ENCODE results near the gene SAMD4A. TPM values are rescaled to one million over a fixed set of nuclear protein-coding genes. Genes with fewer than 3 reads are reported as not detected.

Gene SAMD4A
- total RNA-seq, 4 donors from 2014 or later: 7.9 to 18.7 (median 14.4) TPM

DNA sequence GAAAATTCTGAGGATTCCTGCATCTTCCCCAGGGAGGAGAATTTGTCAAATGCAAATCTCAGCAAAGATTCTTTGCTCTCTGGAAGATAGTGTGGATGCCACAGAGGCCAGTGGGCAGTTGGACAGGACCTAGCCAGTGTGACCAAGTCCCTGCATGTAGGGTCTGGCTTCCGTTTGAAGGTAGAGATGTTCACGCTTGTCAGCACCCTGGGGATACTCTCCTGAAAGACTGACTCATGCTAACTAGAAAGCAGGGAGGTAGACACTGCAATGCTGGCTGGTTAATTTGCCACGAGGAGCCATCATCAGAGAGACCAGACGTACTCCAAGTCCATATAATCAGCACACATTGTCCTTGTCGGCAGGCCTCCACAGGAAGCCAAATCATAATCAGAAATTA, 130.1 kb downstream of the SAMD4A start:
- no peak overlapping the region for H3K4me3 ChIP-seq (ENCODE audit: low read depth, poor library complexity, severe bottlenecking)
- WGBS, 2 donors: 40 to 48% methylated on average over 5 of the region's 5 CpGs
- TF ChIP-seq POLR2A (IDR thresholded peaks at IDR 0.05): no peak
- TF ChIP-seq, protein P1, sequence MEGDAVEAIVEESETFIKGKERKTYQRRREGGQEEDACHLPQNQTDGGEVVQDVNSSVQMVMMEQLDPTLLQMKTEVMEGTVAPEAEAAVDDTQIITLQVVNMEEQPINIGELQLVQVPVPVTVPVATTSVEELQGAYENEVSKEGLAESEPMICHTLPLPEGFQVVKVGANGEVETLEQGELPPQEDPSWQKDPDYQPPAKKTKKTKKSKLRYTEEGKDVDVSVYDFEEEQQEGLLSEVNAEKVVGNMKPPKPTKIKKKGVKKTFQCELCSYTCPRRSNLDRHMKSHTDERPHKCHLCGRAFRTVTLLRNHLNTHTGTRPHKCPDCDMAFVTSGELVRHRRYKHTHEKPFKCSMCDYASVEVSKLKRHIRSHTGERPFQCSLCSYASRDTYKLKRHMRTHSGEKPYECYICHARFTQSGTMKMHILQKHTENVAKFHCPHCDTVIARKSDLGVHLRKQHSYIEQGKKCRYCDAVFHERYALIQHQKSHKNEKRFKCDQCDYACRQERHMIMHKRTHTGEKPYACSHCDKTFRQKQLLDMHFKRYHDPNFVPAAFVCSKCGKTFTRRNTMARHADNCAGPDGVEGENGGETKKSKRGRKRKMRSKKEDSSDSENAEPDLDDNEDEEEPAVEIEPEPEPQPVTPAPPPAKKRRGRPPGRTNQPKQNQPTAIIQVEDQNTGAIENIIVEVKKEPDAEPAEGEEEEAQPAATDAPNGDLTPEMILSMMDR (IDR thresholded peaks at IDR 0.05): no peak
- no peak for DNase-seq (ENCODE audit: low spot score in 2 of 2)
- intact Hi-C loops (cut with DNase I; ENCODE audit: low total_unique reads): loop anchor here (10.0 kb wide), 1 partner anchor 132 kb away; the partner anchor contains the start of gene SAMD4A

DNA sequence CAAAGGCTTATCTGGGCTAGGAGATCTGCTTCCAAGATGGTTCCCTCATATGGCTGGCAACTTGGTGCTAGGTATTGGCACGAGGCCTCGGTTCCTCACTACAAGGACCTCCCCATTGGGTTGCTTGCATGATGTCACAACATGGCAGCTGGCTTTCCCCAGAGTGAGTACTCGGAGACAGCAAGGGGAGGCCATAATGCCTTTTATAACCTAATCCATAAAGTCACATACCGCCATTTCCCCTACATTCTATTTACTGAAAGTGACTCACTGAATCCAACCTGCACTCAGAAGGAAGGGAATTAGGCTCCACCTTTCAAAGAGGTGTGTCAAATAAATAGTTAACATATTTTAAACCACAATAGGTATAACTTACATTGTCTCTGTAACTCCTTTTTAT, 130.9 kb downstream of the SAMD4A start:
- 83 to 89% methylated on average over 4 of the region's 4 CpGs for WGBS, 2 donors
- H3K4me3 ChIP-seq (ENCODE audit: low read depth, poor library complexity, severe bottlenecking): no peak overlapping the region
- intact Hi-C loops (cut with DNase I; ENCODE audit: low total_unique reads): loop anchor here (10.0 kb wide), 1 partner anchor 133 kb away; the partner anchor contains the start of gene SAMD4A
- DNase-seq (ENCODE audit: low spot score in 2 of 2): no peak
- TF ChIP-seq, protein P1 (IDR thresholded peaks at IDR 0.05): no peak

DNA sequence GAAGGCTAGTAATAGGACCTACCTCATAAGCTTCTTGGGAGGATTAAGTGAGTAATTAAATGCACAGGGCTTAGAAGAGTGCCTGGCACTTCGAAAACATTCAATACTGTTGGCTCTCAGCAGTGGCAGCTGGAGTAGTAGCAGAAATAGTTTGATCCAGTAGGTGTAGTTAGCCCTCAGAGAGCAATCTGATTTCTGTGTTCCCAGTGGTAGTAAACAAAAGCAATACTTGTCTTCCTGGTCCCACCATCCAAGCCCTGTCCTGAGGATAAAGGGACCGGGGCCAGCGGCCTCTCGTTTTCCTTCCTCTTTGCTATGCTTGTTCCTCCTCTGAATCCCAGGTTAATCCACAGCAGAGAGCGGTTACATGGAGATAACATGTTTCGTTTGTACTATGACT, 131.6 kb downstream of the SAMD4A start:
- WGBS, 2 donors: 69 to 73% methylated on average over 6 of the region's 6 CpGs
- TF ChIP-seq, protein P1 (IDR thresholded peaks at IDR 0.05): no peak
- TF ChIP-seq POLR2A (IDR thresholded peaks at IDR 0.05): no peak
- no peak for DNase-seq (ENCODE audit: low spot score in 2 of 2)
- intact Hi-C loops (cut with DNase I; ENCODE audit: low total_unique reads): loop anchor here (10.0 kb wide), 1 partner anchor 134 kb away; the partner anchor contains the start of gene SAMD4A
- no peak overlapping the region for H3K4me3 ChIP-seq (ENCODE audit: low read depth, poor library complexity, severe bottlenecking)

DNA sequence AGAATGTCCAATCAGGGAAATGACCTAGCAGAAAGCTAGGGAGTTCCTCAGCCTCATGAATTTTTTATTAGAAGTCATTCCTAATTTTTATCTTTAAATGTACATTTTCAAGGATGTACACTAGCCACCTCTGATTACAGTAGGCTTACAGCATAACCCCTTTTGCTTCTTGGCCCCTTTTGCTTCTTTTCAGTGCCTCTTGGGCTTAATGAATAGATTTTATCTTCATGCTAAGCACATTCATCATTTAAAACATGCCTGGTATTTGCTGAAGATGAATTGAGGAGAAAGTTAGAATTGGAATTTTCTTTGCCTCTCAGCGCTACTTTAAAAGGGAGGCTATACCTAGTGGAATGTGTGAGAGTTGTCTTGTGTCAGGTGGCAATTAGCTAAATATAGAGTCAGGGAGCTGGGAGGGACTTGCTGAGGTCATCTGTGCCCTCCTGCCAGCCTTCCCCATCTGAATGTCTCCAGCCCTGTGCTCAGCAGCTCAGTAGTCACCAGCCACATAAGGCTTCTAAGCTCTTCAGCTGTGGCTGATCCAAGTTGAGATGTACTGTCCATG, 132.1 kb downstream of the SAMD4A start:
- intact Hi-C loops (cut with DNase I; ENCODE audit: low total_unique reads): loop anchor here (10.0 kb wide), 1 partner anchor 134 kb away; the partner anchor contains the start of gene SAMD4A
- TF ChIP-seq, protein P1 (IDR thresholded peaks at IDR 0.05): no peak
- no peak for TF ChIP-seq POLR2A (IDR thresholded peaks at IDR 0.05)
- H3K4me3 ChIP-seq (ENCODE audit: low read depth, poor library complexity, severe bottlenecking): no peak overlapping the region
- WGBS, 2 donors: 59 to 89% methylated on average over 1 of the region's 1 CpG
- no peak for DNase-seq (ENCODE audit: low spot score in 2 of 2)

DNA sequence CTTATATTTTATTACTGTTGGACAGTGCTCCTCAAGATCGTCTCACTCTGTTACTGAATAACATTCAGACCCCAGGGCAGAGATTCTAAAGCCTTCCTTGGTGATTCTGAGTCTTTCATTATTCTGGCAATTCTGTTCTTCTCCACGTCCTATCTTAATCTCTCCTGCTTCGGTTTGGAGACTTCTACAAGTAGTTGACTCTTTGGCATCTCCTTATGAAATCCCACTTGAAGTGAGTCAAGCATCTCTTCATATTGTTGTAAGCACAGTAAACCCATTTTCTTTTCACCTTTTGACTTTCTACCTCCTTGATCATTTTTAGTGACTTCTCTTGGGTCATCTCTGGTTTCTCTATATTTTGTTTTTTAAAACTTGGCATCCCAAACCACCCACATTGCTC, 132.8 kb downstream of the SAMD4A start:
- H3K4me3 ChIP-seq (ENCODE audit: low read depth, poor library complexity, severe bottlenecking): no peak overlapping the region
- 77 to 82% methylated on average over 3 of the region's 3 CpGs for WGBS, 2 donors
- intact Hi-C loops (cut with DNase I; ENCODE audit: low total_unique reads): loop anchor here (10.0 kb wide), 1 partner anchor 135 kb away; the partner anchor contains the start of gene SAMD4A
- TF ChIP-seq, protein P1 (IDR thresholded peaks at IDR 0.05): no peak
- TF ChIP-seq POLR2A (IDR thresholded peaks at IDR 0.05): no peak
- no peak for DNase-seq (ENCODE audit: low spot score in 2 of 2)

DNA sequence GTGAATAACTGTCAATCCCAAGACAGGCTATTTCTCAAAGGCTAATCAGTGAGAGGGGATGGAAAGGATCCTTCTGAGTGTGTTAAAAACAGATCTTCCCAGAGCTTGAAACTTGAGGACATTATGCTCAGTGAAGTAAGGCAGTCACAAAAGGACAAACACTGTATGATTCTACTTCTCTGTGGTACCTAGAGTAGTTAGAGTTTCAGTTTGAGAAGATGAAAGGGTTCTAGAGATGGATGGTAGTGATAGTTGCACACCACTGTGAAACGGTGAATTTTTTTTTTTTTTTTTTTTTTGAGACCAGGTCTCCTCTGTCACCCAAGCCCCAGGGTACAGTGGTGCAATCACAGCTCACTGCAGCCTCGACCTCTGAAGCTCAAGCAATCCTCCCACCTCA, 133.8 kb downstream of the SAMD4A start:
- TF ChIP-seq POLR2A (IDR thresholded peaks at IDR 0.05): no peak
- TF ChIP-seq, protein P1 (IDR thresholded peaks at IDR 0.05): no peak
- no peak for DNase-seq (ENCODE audit: low spot score in 2 of 2)
- intact Hi-C loops (cut with DNase I; ENCODE audit: low total_unique reads): no loop called here
- 80 to 83% methylated on average over 2 of the region's 2 CpGs for WGBS, 2 donors
- H3K4me3 ChIP-seq (ENCODE audit: low read depth, poor library complexity, severe bottlenecking): no peak overlapping the region

Measured in lower leg skin (tissue), 4 donors.